K562 (cell line): ENCODE results near the gene GSG1L2.

ENCODE experiments used
- BMI1 ChIP-seq: fragments of 150-350 bp; IDR thresholded peaks from 2 replicates; pipeline ENCODE4 v1.6.1; 2014; ENCODE audit warnings: low read length
- ETS1 ChIP-seq: conservative IDR thresholded peaks from 2 replicates; pipeline ENCODE4 v1.6.1; 2011; ENCODE audit warnings: low read depth, mild to moderate bottlenecking, low read length; ENCODE audit not compliant: control insufficient read depth
- HNRNPUL1 ChIP-seq: fragments of 200-400 bp; formaldehyde crosslinking; IDR thresholded peaks from 2 replicates; pipeline ENCODE4 v1.6.1; 2017; ENCODE audit warnings: low read length
- IRF2 ChIP-seq: sonication (generic); formaldehyde crosslinking; IDR thresholded peaks from 2 replicates; pipeline ENCODE4 v1.8.1; 2022; ENCODE audit warnings: mild to moderate bottlenecking, missing genetic modification reagents
- MEIS2 ChIP-seq: fragments of 450-650 bp; IDR thresholded peaks from 2 replicates; pipeline ENCODE4 v1.6.1; 2014; ENCODE audit warnings: mild to moderate bottlenecking; ENCODE audit not compliant: partially characterized antibody
- MYC ChIP-seq, 2 experiments: fragments of 250-450 bp in 1 of 2; sonication (Bioruptor Pico) in 1 of 2; IDR thresholded peaks; 2 replicates each; pipeline versions ENCODE4 v1.5.1 to v1.6.1; 2012 to 2021; ENCODE audit warnings: low read depth in 2 of 2, borderline replicate concordance in 1 of 2, improper control_type of control experiment in 1 of 2, low read length in 1 of 2, mild to moderate bottlenecking in 1 of 2, moderate library complexity in 1 of 2
- NFE2 ChIP-seq: IDR thresholded peaks from 2 replicates; pipeline ENCODE4 v1.6.1; 2014; ENCODE audit warnings: antibody characterized with exemption, low read depth
- POLR2A ChIP-seq: fragments of 450-650 bp; conservative IDR thresholded peaks from 2 replicates; pipeline ENCODE4 v1.6.1; 2016
- TARDBP ChIP-seq: fragments of 450-650 bp; IDR thresholded peaks from 2 replicates; pipeline ENCODE4 v1.6.1; 2016
- TF ChIP-seq, protein P1 (sequence below), 3 experiments: IDR thresholded peaks in 2 of 3; conservative IDR thresholded peaks in 1 of 3; 2 replicates each; pipeline ENCODE4 v1.5.1; 2011 to 2012; ENCODE audit warnings: low read length in 3 of 3, mild to moderate bottlenecking in 3 of 3, control low read depth in 2 of 3, improper control_type of control experiment in 1 of 3, inconsistent platforms in 1 of 3, low read depth in 1 of 3, mixed read lengths in 1 of 3, moderate library complexity in 1 of 3; ENCODE audit not compliant: insufficient read depth in 2 of 3
- TF ChIP-seq, protein P2 (sequence below): sonication (generic); formaldehyde crosslinking; IDR thresholded peaks from 2 replicates; pipeline ENCODE4 v1.8.1; 2023; ENCODE audit warnings: mild to moderate bottlenecking, missing genetic modification reagents, moderate library complexity

DNA sequence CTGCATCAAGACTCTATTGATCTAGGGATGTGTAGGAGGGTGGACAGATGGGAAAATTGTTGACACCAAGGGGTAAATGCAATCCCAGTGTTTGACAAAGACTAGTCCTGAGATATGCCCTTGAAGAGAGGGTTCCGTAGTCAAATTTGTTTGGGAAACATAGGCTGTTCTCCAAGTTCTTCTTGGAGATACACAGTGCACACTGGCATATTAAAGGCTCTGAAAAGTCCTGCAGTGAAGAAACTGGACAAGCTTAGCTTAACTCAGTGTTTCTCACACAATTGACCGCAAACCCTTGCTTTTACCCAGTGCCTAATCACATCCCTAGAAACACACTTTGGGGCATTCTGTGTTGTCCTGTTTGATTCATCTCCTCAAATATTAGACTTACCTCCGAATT is 41.3 kb downstream of the GSG1L2 start:
- no peak for TF ChIP-seq MEIS2
- TF ChIP-seq, protein P1, sequence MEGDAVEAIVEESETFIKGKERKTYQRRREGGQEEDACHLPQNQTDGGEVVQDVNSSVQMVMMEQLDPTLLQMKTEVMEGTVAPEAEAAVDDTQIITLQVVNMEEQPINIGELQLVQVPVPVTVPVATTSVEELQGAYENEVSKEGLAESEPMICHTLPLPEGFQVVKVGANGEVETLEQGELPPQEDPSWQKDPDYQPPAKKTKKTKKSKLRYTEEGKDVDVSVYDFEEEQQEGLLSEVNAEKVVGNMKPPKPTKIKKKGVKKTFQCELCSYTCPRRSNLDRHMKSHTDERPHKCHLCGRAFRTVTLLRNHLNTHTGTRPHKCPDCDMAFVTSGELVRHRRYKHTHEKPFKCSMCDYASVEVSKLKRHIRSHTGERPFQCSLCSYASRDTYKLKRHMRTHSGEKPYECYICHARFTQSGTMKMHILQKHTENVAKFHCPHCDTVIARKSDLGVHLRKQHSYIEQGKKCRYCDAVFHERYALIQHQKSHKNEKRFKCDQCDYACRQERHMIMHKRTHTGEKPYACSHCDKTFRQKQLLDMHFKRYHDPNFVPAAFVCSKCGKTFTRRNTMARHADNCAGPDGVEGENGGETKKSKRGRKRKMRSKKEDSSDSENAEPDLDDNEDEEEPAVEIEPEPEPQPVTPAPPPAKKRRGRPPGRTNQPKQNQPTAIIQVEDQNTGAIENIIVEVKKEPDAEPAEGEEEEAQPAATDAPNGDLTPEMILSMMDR (IDR thresholded peaks at IDR 0.05 in 2 of 3, conservative IDR thresholded peaks at IDR 0.05 in 1 of 3; ENCODE audit: insufficient read depth in 2 of 3, low read depth in 1 of 3, low read length in 3 of 3) = no peak
- TF ChIP-seq IRF2 (CRISPR knock-in tag) = no peak
- no peak for TF ChIP-seq POLR2A
- no peak for TF ChIP-seq TARDBP
- TF ChIP-seq, protein P2, sequence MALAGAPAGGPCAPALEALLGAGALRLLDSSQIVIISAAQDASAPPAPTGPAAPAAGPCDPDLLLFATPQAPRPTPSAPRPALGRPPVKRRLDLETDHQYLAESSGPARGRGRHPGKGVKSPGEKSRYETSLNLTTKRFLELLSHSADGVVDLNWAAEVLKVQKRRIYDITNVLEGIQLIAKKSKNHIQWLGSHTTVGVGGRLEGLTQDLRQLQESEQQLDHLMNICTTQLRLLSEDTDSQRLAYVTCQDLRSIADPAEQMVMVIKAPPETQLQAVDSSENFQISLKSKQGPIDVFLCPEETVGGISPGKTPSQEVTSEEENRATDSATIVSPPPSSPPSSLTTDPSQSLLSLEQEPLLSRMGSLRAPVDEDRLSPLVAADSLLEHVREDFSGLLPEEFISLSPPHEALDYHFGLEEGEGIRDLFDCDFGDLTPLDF (CRISPR knock-in tag) = no peak
- no peak for TF ChIP-seq ETS1
- TF ChIP-seq NFE2 = no peak
- TF ChIP-seq HNRNPUL1 = no peak
- TF ChIP-seq BMI1 = no peak
- TF ChIP-seq MYC (IDR thresholded peaks at IDR 0.05; ENCODE audit: low read depth, low read length) = no peak
- TF ChIP-seq MYC (CRISPR knock-in tag; IDR thresholded peaks at IDR 0.05; ENCODE audit: borderline replicate concordance, low read depth) = no peak
